K562 (cell line): ENCODE data around the gene LTBP4. TPM values are rescaled to one million over a fixed set of nuclear protein-coding genes. Genes with fewer than 3 reads are reported as not detected.

Experiments
- CXXC5 ChIP-seq: fragments of 250-450 bp; sonication (Bioruptor Pico); IDR thresholded peaks from 2 replicates; pipeline ENCODE4 v1.8.0; 2022; ENCODE audit warnings: inconsistent platforms, mild to moderate bottlenecking, moderate library complexity
- DPF2 ChIP-seq: fragments of 450-650 bp; IDR thresholded peaks from 2 replicates; pipeline ENCODE4 v1.6.1; 2016
- EP300 ChIP-seq: IDR thresholded peaks from 2 replicates; pipeline ENCODE4 v1.6.1; 2012; ENCODE audit warnings: low read length, improper control_type of control experiment
- FOXA3 ChIP-seq, 2 experiments: fragments of 450-650 bp in 1 of 2; sonication (generic) in 1 of 2; formaldehyde crosslinking; IDR thresholded peaks in 1 of 2; conservative IDR thresholded peaks in 1 of 2; 2 replicates each; pipeline versions ENCODE4 v1.4.0 to v1.8.0; 2020 to 2022; ENCODE audit warnings: mild to moderate bottlenecking in 2 of 2, missing genetic modification reagents in 1 of 2
- FOXK1 ChIP-seq: sonication (generic); formaldehyde crosslinking; IDR thresholded peaks from 2 replicates; pipeline ENCODE4 v1.8.0; 2022; ENCODE audit warnings: missing genetic modification reagents, mild to moderate bottlenecking, borderline replicate concordance
- HOXB6 ChIP-seq: fragments of 250-450 bp; sonication (Bioruptor Pico); IDR thresholded peaks from 2 replicates; pipeline ENCODE4 v1.5.1; 2022; ENCODE audit warnings: mild to moderate bottlenecking, borderline replicate concordance
- IFI16 ChIP-seq: fragments of 250-450 bp; sonication (Bioruptor Pico); IDR thresholded peaks from 2 replicates; pipeline ENCODE4 v2.1.2; 2022; ENCODE audit warnings: mild to moderate bottlenecking, inconsistent platforms
- MBD2 ChIP-seq: sonication (generic); IDR thresholded peaks from 2 replicates; pipeline ENCODE4 v1.6.1; 2016; ENCODE audit warnings: low read depth, borderline replicate concordance
- MEIS2 ChIP-seq: fragments of 450-650 bp; IDR thresholded peaks from 2 replicates; pipeline ENCODE4 v1.6.1; 2014; ENCODE audit warnings: mild to moderate bottlenecking; ENCODE audit not compliant: partially characterized antibody
- NR2C1 ChIP-seq, 2 experiments: fragments of 450-650 bp; IDR thresholded peaks; 2 replicates each; pipeline ENCODE4 v1.6.1; 2017; ENCODE audit warnings: mild to moderate bottlenecking in 2 of 2, antibody characterized with exemption in 1 of 2, inconsistent platforms in 1 of 2, missing compliant biosample characterization in 1 of 2, missing genetic modification characterization in 1 of 2
- RAD21 ChIP-seq, 2 experiments: fragments of 250-450 bp in 1 of 2; fragments of 450-650 bp in 1 of 2; sonication (Bioruptor Pico) in 1 of 2; formaldehyde crosslinking in 1 of 2; IDR thresholded peaks in 1 of 2; conservative IDR thresholded peaks in 1 of 2; 2 replicates each; pipeline versions ENCODE4 v1.4.0 to v1.8.0; 2020 to 2022; ENCODE audit warnings: mild to moderate bottlenecking in 2 of 2, moderate library complexity in 1 of 2
- RNF2 ChIP-seq: sonication (generic); IDR thresholded peaks from 2 replicates; pipeline ENCODE4 v1.6.1; 2016
- RREB1 ChIP-seq: fragments of 250-450 bp; sonication (Bioruptor Pico); IDR thresholded peaks from 2 replicates; pipeline ENCODE4 v1.4.0; 2020
- RUNX1 ChIP-seq: sonication (generic); IDR thresholded peaks from 2 replicates; pipeline ENCODE4 v1.6.1; 2016; ENCODE audit warnings: antibody characterized with exemption, low read depth
- SETDB1 ChIP-seq: IDR thresholded peaks from one replicate; pipeline ENCODE4 v1.6.1; 2012; ENCODE audit warnings: low read length, control low read depth, inconsistent platforms
- TBP ChIP-seq: optimal IDR thresholded peaks from 2 replicates; pipeline ENCODE3; 2011; ENCODE audit warnings: low read depth, low read length, improper control_type of control experiment
- TEAD4 ChIP-seq, 2 experiments: sonication (generic) in 1 of 2; formaldehyde crosslinking in 1 of 2; IDR thresholded peaks; 2 replicates each; pipeline versions ENCODE4 v1.6.1 to v1.8.0; 2012 to 2022; ENCODE audit warnings: borderline replicate concordance in 1 of 2, inconsistent platforms in 1 of 2, low read length in 1 of 2, mild to moderate bottlenecking in 1 of 2, missing genetic modification reagents in 1 of 2
- XRCC5 ChIP-seq: fragments of 200-400 bp; formaldehyde crosslinking; IDR thresholded peaks from 2 replicates; pipeline ENCODE4 v1.6.1; 2017; ENCODE audit warnings: low read depth, mild to moderate bottlenecking, low read length
- ZNF551 ChIP-seq: fragments of 250-450 bp; sonication (Bioruptor Pico); IDR thresholded peaks from 2 replicates; pipeline ENCODE4 v1.5.0; 2021; ENCODE audit warnings: mild to moderate bottlenecking, moderate library complexity
- ZNF583 ChIP-seq: fragments of 250-450 bp; sonication (Bioruptor Pico); IDR thresholded peaks from 2 replicates; pipeline ENCODE4 v1.4.0; 2020
- ZNF75A ChIP-seq: fragments of 450-650 bp; formaldehyde crosslinking; IDR thresholded peaks from 2 replicates; pipeline ENCODE4 v1.4.0; 2020; ENCODE audit warnings: mild to moderate bottlenecking
- polyA plus RNA-seq, 8 experiments: library from polyadenylated mRNA; depleted of rRNA in 4 of 8; stranded (reverse) in 5 of 8; unstranded in 3 of 8; fragments of >200 nt; fragmentation: Nextera tagmentation in 2 of 8; fragmentation: Illumina TruSeq in 1 of 8; extraction: Ambion mirVana in 2 of 8; extraction: Trizol in 1 of 8; gene quantifications; 2 replicates each; pipeline versions ENCODE4 v1.2.1 to v1.2.3, GENCODE V29; 2011 to 2014; ENCODE audit warnings: inconsistent platforms in 1 of 8, missing spikeins in 1 of 8
- total RNA-seq, 7 experiments: library from RNA; depleted of rRNA in 6 of 7; stranded (reverse); fragments of >200 nt in 6 of 7; fragmentation: Illumina TruSeq in 2 of 7; extraction: Trizol in 2 of 7; gene quantifications; 2 replicates each; pipeline versions ENCODE4 v1.2.1 to v1.2.3, GENCODE V29; 2011 to 2021; ENCODE audit warnings: low replicate concordance in 1 of 7

Gene LTBP4
- total and polyA plus RNA-seq, 9 of the 15 experiments (the other 6 are each of a cell fraction or from before 2014, with no cell fraction given) = 0.35 to 160 (median 31.6) TPM

DNA sequence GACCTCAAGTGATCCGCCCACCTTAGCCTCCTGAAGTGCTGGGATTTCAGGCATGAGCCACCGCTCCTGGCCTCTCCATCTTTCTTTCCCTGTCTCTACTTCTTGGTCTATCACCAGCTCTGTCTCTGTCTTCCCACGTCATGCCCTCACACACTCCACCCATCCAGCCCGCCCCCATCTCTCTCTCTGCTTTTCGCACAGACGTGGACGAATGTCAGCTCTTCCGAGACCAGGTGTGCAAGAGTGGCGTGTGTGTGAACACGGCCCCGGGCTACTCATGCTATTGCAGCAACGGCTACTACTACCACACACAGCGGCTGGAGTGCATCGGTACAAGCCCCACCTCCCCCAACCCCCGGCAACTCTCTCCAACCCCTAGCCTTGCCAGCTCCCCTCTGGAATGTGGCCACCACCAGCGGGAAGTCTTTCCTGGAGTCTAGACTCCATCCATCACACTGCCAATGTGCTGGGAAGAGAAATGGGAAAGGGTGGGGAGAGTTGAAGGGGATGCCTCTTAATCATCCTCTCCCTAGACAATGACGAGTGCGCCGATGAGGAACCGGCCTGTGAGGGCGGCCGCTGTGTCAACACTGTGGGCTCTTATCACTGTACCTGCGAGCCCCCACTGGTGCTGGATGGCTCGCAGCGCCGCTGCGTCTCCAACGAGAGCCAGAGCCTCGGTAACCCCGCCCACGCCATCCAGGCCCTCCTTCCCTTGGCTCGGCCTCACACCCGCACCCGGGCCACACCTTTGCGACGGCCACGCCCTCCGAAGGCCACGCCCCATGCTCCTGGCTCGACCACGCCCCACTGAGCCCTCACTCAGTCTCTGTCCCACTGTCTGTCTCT is 22.5 kb downstream of the LTBP4 start (continued):
- TF ChIP-seq MEIS2 (peak; percentile 87), ZNF551 (no peak), FOXK1 (CRISPR knock-in tag) (no peak), RAD21 (CRISPR knock-in tag; conservative IDR thresholded peaks at IDR 0.05 in 1 of 2, IDR thresholded peaks at IDR 0.05 in 1 of 2) (0 out of 4 replicates have a peak, but pooled peaks of 1 of the 2 experiments have one; percentile 1), TBP (peak; percentile 51), TEAD4 (IDR thresholded peaks at IDR 0.05; ENCODE audit: low read length) (peak; percentile 35), TEAD4 (CRISPR knock-in tag; IDR thresholded peaks at IDR 0.05; ENCODE audit: borderline replicate concordance) (no peak), DPF2 (peak; percentile 81), FOXA3 (CRISPR knock-in tag; conservative IDR thresholded peaks at IDR 0.05 in 1 of 2, IDR thresholded peaks at IDR 0.05 in 1 of 2) (peak; percentile 96 to 99), XRCC5 (peak; percentile 75), HOXB6 (no peak), ZNF75A (no peak), CXXC5 (peak; percentile 86), RUNX1 (0 out of 2 replicates have a peak, but pooled peaks have one; percentile 63), SETDB1 (peak; percentile 64), MBD2 (peak; percentile 12; the same call in 1 of the 2 replicates), RREB1 (CRISPR knock-in tag) (no peak), ZNF583 (CRISPR knock-in tag) (no peak), NR2C1 (IDR thresholded peaks at IDR 0.05) (no peak), NR2C1 (tag; IDR thresholded peaks at IDR 0.05) (no peak), IFI16 (CRISPR knock-in tag) (no peak), RNF2 (0 out of 2 replicates have a peak, but pooled peaks have one; percentile 27), EP300 (peak; percentile 46; the same call in 1 of the 2 replicates)
